Measurements from ENCODE around the gene SREBF1. TPM values are rescaled to one million over a fixed set of nuclear protein-coding genes. Genes with fewer than 3 reads are reported as not detected.
A peak's percentile ranks its signal among the peaks of the same experiment; 100 is the strongest.

Gene SREBF1
- total RNA-seq, 4 donors from 2014 or later = 16.1 to 90.7 (median 56.1) TPM

- H3K36me3 ChIP-seq = peaks cover 0 to 56% of the 10 kb centered on the region in 2 donors
- H3K27me3 ChIP-seq = no peaks in the 10 kb centered on the region
- peak overlapping the region in 3 of 4 donors; percentile 61 to 73 (median 70) for H3K27ac ChIP-seq
- no peak overlapping the region for H3K4me3 ChIP-seq
- WGBS, 2 donors (ENCODE audit: low coverage in 1 of 2) = 92% methylated on average over 5 of the region's 30 CpGs; no CpG with 5 or more reads in 1 of the 2 donors
- no peak for ATAC-seq
- no peaks in the 10 kb centered on the region for H3K9me3 ChIP-seq
- TF ChIP-seq CTCF (IDR thresholded peaks at IDR 0.05) = no peak
- TF ChIP-seq EP300 (IDR thresholded peaks at IDR 0.05) = no peak
- TF ChIP-seq POLR2AphosphoS5 (IDR thresholded peaks at IDR 0.05) = no peak
- no peak for TF ChIP-seq POLR2A (IDR thresholded peaks at IDR 0.05)
- peaks cover 0 to 100% (median 25%) of the 10 kb centered on the region in 3 donors for H3K4me1 ChIP-seq
Observed at GRCh38 chr17:17793378-17794214, 43.2 kb downstream of the SREBF1 start.

GRCh38 chr17:17792551-17793377 lies 44.0 kb downstream of the SREBF1 start:
- no peaks in the 10 kb centered on the region for H3K9me3 ChIP-seq
- peaks cover 0 to 48% of the 10 kb centered on the region in 2 donors for H3K36me3 ChIP-seq
- ATAC-seq = peak; percentile 50
- H3K27me3 ChIP-seq = no peaks in the 10 kb centered on the region
- TF ChIP-seq EP300 (IDR thresholded peaks at IDR 0.05) (no peak), POLR2AphosphoS5 (IDR thresholded peaks at IDR 0.05) (no peak), CTCF (IDR thresholded peaks at IDR 0.05) (no peak), POLR2A (IDR thresholded peaks at IDR 0.05) (no peak)
- peak overlapping the region in 1 of 2 donors; percentile 2 for H3K4me3 ChIP-seq
- peaks cover 0 to 91% (median 25%) of the 10 kb centered on the region in 3 donors for H3K4me1 ChIP-seq
- no CpG with 5 or more reads among the region's 38 CpGs for WGBS, 2 donors (ENCODE audit: low coverage in 1 of 2)
- H3K27ac ChIP-seq = peak overlapping the region in 3 of 4 donors; percentile 61 to 73 (median 70)

DNA sequence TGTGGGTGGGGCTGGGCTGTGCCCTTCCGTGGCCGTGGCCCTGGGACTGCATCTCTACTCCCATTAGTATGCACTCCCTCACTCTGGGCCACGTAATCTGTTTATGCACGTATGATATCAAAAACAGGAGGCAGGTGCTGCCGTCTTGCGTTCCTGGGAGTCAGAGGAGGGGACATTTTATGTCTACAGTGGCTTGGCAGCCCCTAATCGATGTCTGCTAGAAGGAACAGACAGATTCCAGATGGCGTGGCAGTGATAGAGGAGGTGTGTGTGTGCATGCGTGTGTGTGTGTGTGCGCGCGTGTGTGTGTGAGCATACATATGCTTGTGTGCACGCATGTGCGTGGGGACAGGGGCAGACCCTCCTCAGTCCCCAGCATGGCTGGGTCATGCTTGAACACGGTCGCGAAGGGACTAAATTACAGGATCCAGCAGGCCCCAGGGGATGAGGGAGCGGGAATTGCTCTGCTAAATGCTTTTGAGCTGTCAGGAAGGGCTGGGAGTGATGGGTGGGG lies 44.7 kb downstream of the SREBF1 start:
- no peak overlapping the region for H3K4me3 ChIP-seq
- H3K27me3 ChIP-seq = no peaks in the 10 kb centered on the region
- H3K9me3 ChIP-seq = no peaks in the 10 kb centered on the region
- H3K36me3 ChIP-seq = peaks cover 0 to 41% of the 10 kb centered on the region in 2 donors
- TF ChIP-seq EP300 (IDR thresholded peaks at IDR 0.05) = no peak
- TF ChIP-seq CTCF (IDR thresholded peaks at IDR 0.05) = no peak
- TF ChIP-seq POLR2AphosphoS5 (IDR thresholded peaks at IDR 0.05) = no peak
- no peak for TF ChIP-seq POLR2A (IDR thresholded peaks at IDR 0.05)
- peaks cover 0 to 85% (median 25%) of the 10 kb centered on the region in 3 donors for H3K4me1 ChIP-seq
- peak overlapping the region in 3 of 4 donors; percentile 61 to 73 (median 70) for H3K27ac ChIP-seq
- ATAC-seq = peak; percentile 4
- WGBS, 2 donors (ENCODE audit: low coverage in 1 of 2) = 37% methylated on average over 6 of the region's 18 CpGs; no CpG with 5 or more reads in 1 of the 2 donors

DNA sequence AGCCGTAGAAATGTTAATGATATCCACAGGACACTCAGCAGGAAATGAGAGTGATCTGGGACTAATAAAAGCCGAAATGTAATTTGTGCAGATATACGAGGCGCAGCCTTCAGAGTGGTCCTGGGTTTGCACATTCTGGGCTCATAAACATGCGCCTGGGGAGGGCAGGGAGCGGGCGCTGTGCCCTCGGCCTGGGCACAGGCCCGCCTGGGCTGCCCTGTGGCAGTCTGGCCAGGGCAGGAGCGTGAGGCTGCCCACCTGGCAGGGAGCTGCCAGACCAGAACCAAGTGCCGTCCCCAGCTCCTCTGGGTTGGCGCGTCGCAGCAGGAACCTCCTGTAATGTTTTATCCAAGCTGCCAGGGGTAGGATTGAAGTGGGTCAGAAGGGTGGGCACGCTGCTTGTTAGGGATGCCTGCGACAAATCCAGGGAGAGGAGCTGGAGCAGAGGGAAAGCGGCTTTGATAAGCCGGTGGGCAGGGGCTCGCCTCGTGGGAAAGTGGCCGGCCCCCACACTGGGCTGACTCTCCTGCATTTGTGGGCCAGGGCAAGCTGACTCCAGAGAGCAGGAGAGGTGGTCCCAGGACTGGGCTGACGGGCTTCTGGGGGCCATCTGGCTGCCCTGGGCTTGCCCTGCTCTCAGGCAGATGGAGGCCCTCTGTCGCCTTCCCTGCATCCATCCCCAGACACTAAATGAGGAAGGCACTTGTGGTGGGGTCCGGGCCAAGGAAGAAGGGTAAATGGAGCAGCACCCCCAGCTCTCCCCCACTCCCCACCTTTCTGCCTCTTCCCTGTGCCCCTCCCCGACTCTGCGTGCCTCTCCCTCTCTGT lies 45.9 kb downstream of the SREBF1 start:
- Histone ChIP-seq H3K4me1 (peaks cover 0 to 76% (median 25%) of the 10 kb centered on the region in 3 donors), H3K27ac (peak overlapping the region in 3 of 4 donors; percentile 17 to 61 (median 38)), H3K27me3 (no peaks in the 10 kb centered on the region), H3K4me3 (no peak overlapping the region), H3K9me3 (no peaks in the 10 kb centered on the region), H3K36me3 (peaks cover 0 to 29% of the 10 kb centered on the region in 2 donors)
- no peak for ATAC-seq
- 71 to 87% methylated on average over 3 to 14 of the region's 26 CpGs for WGBS, 2 donors (ENCODE audit: low coverage in 1 of 2)
- TF ChIP-seq POLR2A (IDR thresholded peaks at IDR 0.05) (no peak), CTCF (IDR thresholded peaks at IDR 0.05) (no peak), POLR2AphosphoS5 (IDR thresholded peaks at IDR 0.05) (no peak), EP300 (IDR thresholded peaks at IDR 0.05) (no peak)
